SKM-1 treated with dmso at 0.1 percent for 144 hours (cell line): Measurements from ENCODE around the gene MPG.
"Not testable (repeated sequence)": the region's sequence is repeated elsewhere in the genome, so short reads cannot be mapped to it uniquely, and the experiment has no call there.

Source experiments
- DNase-seq: peaks from one replicate; lab custom pipeline; 2025; ENCODE audit not compliant: unreplicated experiment; lab: John Stamatoyannopoulos, UW

MPG gene

GRCh38 chr16:77807-78443, at the start of gene MPG:
MPG (plus strand) TSS chr16:78225; CDS start chr16:78310, 85 bp downstream.
- DNase-seq: peak; percentile 65

GRCh38 chr16:30627-31026, 47.4 kb upstream of the MPG start:
- DNase-seq: not testable (repeated sequence)

DNA sequence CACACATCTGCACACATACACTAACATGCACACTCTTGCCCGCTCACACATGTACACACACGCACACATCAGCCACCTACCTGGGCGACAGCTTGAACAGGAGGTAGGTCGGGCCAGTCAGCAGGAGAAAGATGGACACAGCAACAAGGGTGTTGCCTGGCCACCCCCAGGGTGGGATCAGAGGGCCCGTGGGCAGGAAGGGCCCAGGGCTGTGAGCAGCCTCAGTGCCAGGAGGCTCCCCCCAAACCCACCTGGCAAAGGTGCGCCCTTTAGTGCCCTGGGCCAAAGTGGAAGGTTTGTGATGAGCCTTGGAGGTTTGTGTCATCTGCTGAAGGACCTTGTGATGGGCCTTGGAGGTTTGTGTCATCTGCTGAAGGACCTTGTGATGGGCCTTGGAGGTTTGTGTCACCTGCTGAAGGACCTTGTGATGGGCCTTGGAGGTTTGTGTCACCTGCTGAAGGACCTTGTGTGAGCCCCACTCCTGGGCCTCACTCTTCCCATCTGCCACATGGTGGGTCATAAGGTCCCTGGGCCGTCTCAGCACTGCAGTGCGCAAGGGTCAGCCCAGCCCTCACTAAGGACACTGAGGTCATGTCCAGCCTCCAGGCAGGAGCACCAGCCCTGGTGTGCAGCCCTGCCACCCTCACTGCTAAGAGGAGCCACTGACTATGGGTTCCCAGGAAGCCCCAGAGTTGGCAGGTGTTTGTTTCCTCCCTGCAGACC, 44.7 kb upstream of the MPG start:
- not testable (repeated sequence) for DNase-seq

GRCh38 chr16:33877-34647, 44.0 kb upstream of the MPG start:
- no peak for DNase-seq

- DNase-seq: peak; percentile 4
Observed at GRCh38 chr16:34648-34987, 43.4 kb upstream of the MPG start.

GRCh38 chr16:35011-35677, 42.9 kb upstream of the MPG start:
- DNase-seq: peak; percentile 84

- no peak for DNase-seq
Observed at GRCh38 chr16:35678-36305, 42.2 kb upstream of the MPG start.

- no peak for DNase-seq
Observed at GRCh38 chr16:36336-36984, 41.6 kb upstream of the MPG start.

GRCh38 chr16:37511-37910, 40.5 kb upstream of the MPG start:
- DNase-seq: peak; percentile 40

DNA sequence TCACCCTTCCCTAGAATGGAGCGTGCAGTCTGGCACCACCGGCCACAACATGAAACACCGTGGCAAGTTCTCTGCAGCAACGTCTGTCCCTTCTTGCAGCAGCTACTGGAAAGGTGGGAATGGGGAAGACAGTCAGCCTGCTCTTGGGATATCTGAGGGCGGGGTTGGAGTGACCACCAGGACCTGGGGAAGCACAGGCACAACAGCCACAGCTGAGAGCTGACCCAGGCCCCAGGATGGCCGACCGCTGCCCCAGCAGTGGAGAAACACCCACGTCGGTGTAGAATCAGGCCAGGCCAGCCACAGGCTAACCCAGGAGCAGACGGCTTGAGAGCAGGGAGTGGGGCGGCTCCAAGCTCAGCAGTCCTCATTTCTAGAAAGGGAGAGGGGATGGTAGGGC, 39.8 kb upstream of the MPG start:
- DNase-seq: not testable (repeated sequence)

DNA sequence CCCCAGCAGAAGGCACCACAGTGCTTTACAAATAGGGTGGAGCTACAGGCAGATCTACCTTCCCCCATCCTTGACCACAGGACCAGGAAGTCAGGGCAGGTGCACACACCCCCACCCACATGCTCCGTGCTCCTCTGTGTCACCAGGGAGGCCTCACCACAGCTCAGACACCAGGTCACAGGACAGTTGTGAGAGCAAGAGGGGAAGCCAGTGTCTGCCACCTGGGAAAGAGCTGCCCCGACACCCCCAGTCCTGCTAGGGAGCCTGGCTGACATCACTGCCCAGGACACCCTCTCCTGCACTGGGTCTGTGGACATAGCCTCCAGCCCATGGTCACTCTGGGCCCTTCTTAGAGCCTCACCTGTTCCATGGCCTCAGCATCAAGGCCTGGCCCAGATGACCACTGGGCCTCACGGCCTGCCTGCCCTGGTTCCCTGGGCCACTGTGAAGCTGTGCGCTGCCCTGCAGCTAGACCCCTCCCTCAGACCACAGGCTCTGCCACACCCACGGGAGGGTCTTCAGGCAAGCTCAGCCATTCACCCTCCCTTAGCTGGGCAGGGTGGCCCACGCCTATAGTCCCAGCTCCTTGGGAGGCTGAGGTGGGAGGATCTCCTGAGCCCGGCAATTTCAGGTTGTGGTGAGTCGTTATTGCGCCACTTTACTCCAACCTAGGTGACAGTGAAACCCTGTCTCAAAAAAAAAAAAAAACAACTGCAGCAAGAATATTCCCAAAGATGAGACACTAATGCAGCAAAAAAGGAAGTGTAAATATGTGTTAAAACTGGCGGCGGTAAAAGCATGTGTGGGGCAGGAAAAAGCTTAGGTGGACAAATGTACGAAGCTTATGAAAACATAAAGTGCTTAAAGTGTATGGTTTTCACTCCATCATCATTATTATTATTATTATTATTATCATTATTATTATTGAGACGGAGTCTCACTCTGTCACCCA, 38.8 kb upstream of the MPG start:
- peak; percentile 51 for DNase-seq

GRCh38 chr16:41439-42068, 36.5 kb upstream of the MPG start:
- DNase-seq: no peak

DNA sequence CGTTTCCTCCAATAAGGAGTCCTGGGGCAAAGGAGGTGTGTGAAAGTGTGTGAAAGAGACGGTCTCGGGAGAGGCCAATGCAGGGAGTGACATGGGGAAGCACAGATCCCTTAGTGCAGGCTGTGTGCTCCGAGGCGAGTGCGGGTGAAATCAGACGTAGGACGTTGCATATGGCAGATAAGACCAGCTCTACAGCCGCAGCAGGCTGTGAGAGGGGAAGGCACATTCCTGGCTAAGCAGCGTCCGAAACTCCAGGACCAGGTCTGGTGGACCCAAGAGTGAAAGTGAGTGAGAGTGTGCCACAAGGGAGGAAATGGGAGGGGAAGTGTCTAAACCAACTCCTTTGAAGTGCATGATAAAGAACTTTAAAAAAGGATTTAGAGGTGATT, 36.0 kb upstream of the MPG start:
- no peak for DNase-seq

DNA sequence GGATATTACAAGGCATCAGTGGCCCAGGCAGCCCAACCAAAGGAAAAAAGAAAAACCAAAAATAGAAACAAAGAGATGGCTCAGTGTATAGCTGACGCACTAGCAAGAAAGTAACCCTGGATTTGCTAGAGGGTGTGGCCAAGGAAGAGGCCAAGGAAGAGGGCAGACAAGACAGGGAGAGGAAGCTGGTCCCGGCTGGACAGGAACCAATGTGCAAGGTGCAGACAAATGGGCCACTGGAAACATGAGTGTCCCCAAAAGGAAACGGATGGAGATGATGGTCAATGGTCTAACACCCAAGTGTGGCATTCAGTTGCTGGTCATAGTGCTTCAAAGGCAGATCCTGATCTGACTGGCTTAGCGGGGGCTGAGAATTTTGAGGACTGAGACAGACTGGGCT, 35.3 kb upstream of the MPG start:
- DNase-seq: no peak

GRCh38 chr16:43294-43693, 34.7 kb upstream of the MPG start:
- no peak for DNase-seq

GRCh38 chr16:44655-45054, 33.4 kb upstream of the MPG start:
- no peak for DNase-seq

GRCh38 chr16:45454-45853, 32.6 kb upstream of the MPG start:
- DNase-seq: no peak

DNA sequence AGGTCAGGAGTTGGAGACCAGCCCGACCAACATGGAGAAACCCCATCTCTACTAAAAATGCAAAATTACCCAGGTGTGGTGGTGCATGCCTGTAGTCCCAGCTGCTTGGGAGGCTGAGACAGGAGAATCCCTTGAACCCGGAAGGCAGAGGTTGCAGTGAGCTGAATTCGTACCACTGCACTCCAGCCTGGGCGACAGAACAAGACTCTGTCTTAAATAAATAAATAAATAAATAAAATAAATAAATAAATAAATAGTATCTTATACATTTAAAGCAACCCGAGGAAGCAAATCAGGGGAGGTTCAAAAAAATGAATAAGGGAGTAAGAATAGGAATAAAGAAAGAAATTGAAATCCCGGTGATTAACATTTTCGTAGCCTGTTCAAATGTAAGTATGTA, 31.5 kb upstream of the MPG start:
- DNase-seq: not testable (repeated sequence)

DNA sequence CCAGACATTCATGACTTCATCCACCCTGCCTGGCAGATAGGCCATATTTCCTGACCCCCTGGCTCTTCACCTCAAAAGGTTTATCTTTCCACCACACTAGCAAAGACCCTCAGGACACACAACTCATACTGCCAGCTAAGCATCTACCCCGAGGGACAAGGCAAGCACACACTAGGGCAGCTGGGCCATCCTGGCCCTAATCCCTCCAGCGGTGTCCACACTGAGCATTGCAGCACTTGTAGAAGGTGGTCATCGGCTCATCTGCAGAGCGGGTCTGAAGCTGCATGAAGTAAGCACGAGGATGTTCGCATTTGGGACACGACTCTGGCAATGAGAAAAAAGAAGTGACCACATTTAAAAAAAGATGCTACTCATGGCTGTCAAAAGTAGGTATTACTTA, 30.8 kb upstream of the MPG start:
- DNase-seq: no peak
